SH-SY5Y (cell line): ENCODE data around the gene SLC25A47.

Source experiments
- GATA2 ChIP-seq: IDR thresholded peaks from 2 replicates; pipeline ENCODE4 v1.6.1; 2011; ENCODE audit warnings: mild to moderate bottlenecking, low read depth, low read length
- GATA3 ChIP-seq: IDR thresholded peaks from 2 replicates; pipeline ENCODE4 v1.6.1; 2011; ENCODE audit warnings: low read depth, mild to moderate bottlenecking, low read length, moderate library complexity

The SLC25A47 gene

DNA sequence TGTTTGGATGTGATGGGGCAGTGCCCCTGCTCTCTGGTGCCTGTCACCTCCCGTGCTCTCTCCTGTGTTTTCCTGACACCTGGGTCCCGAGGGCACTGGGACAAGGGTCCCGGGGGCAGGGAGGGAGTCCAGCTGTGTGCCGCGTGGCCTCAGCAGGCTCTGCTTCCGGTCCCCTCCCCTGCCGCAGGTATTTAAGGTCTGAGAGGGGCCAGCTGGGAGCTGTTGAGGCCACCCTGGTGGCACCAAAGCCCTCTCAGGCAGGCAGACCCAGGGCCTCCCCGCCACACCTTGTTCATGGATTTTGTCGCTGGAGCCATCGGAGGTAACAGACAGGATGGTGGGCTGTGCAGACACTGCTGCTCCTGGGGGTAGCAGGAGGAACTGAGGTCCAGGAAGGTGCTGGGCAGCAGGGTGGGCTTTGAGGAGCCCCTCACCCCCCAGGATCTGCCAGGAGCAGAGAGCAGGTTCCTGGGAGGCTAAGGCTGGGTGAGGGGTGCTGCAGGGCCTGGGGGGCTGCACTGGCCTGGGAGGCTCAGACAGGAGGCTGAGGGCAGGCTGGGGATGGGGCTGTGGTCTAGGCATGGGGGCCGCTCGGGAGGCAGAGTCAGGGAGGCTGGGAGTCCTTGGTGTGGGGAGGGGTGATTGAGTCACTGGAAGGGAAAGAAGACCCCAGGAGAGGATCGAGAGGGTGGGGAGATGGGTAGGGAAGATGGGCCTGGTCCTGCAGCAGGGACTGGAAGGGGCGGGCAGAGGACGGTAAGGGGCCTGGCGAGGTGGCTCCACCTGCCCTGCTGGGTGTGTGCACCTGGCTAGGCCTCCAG lies at the start of gene SLC25A47:
TSS of gene SLC25A47 (plus strand) at position 219 of the 821 bp plus-strand sequence. CDS start at position 295, 76 bp downstream.
- no peak for TF ChIP-seq GATA2
- TF ChIP-seq GATA3: no peak

DNA sequence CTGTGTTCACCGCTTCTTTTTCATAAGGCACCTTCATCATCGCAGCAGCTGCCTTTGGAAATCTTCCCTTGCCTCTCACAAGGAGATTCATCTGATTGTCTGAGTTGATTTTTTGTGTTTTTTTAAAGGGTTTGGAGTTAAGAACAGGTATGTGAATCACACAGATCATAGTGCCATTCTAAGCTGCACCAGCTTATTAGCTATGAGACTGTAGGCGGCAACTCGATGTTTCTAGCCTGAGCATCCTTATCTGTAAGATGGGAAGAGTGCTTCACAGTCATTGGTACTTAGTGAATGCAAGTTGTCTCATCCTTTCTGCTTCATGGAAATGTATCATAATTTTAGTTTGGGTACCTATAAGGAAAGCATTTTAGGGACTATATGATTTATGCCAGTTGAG lies 48.9 kb upstream of the SLC25A47 start:
- TF ChIP-seq GATA2: no peak
- TF ChIP-seq GATA3: no peak

- no peak for TF ChIP-seq GATA3
- TF ChIP-seq GATA2: no peak
Measured at GRCh38 chr14:100275214-100275613, 47.9 kb upstream of the SLC25A47 start.

GRCh38 chr14:100278702-100279101 lies 44.4 kb upstream of the SLC25A47 start:
- no peak for TF ChIP-seq GATA3
- no peak for TF ChIP-seq GATA2

DNA sequence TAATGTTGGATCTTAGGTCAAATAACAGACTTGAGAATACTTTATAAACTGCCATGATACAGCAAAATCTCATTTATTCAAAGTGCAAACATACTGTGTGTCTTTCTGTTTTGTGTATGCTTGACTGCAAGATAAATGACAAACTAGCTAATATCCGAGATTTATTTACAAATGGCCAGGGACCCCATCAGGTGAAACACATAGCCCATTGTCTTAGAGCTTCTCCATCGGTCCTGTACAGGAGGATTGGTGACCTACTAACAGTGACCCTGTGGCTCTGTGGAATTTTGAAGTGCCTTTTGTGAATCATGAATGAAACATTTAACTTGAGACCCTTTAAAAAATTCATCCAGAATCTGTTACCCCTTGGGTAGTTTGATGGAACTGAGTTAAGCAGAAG lies 44.0 kb upstream of the SLC25A47 start:
- TF ChIP-seq GATA2 (no peak), GATA3 (no peak)

- TF ChIP-seq GATA3 (no peak), GATA2 (no peak)
Measured at GRCh38 chr14:100279563-100279962, 43.6 kb upstream of the SLC25A47 start.

- TF ChIP-seq GATA2 (no peak), GATA3 (no peak)
Measured at GRCh38 chr14:100281286-100282082, 41.7 kb upstream of the SLC25A47 start.

GRCh38 chr14:100282083-100282350 lies 41.1 kb upstream of the SLC25A47 start:
- no peak for TF ChIP-seq GATA2
- no peak for TF ChIP-seq GATA3

GRCh38 chr14:100282766-100283419 lies 40.2 kb upstream of the SLC25A47 start:
- TF ChIP-seq GATA2: no peak
- no peak for TF ChIP-seq GATA3

GRCh38 chr14:100283984-100284881 lies 38.9 kb upstream of the SLC25A47 start:
- peak; percentile 24; the same call in 1 of the 2 replicates for TF ChIP-seq GATA2
- no peak for TF ChIP-seq GATA3

GRCh38 chr14:100285021-100285912 lies 37.9 kb upstream of the SLC25A47 start:
- TF ChIP-seq GATA2: no peak
- TF ChIP-seq GATA3: no peak

- no peak for TF ChIP-seq GATA2
- no peak for TF ChIP-seq GATA3
Measured at GRCh38 chr14:100285913-100286400, 37.2 kb upstream of the SLC25A47 start.
